Measurements from ENCODE around the gene NDUFAF2.
"Not testable (repeated sequence)": the region's sequence is repeated elsewhere in the genome, so short reads cannot be mapped to it uniquely, and the experiment has no call there.

The NDUFAF2 gene

GRCh38 chr5:61184708-61185107, 239.7 kb downstream of the NDUFAF2 start:
- DNase-seq = no peak

- DNase-seq = no peak
Measured at GRCh38 chr5:61186634-61187033, 241.6 kb downstream of the NDUFAF2 start.

- DNase-seq = not testable (repeated sequence)
Measured at GRCh38 chr5:61187352-61187751, 242.3 kb downstream of the NDUFAF2 start.

- not testable (repeated sequence) for DNase-seq
Measured at GRCh38 chr5:61187826-61188225, 242.8 kb downstream of the NDUFAF2 start.

GRCh38 chr5:61198606-61199005, 253.6 kb downstream of the NDUFAF2 start:
- no peak for DNase-seq

GRCh38 chr5:61200582-61201155, 255.7 kb downstream of the NDUFAF2 start:
- no peak for DNase-seq

GRCh38 chr5:61202213-61202612, 257.2 kb downstream of the NDUFAF2 start:
- DNase-seq = no peak
